SHP77 (cell line): Measurements from ENCODE around the gene MDFIC.

Experiments
- DNase-seq, 2 experiments: peaks; one replicate each; lab custom pipeline; 2025; lab: John Stamatoyannopoulos, UW

Gene MDFIC

DNA sequence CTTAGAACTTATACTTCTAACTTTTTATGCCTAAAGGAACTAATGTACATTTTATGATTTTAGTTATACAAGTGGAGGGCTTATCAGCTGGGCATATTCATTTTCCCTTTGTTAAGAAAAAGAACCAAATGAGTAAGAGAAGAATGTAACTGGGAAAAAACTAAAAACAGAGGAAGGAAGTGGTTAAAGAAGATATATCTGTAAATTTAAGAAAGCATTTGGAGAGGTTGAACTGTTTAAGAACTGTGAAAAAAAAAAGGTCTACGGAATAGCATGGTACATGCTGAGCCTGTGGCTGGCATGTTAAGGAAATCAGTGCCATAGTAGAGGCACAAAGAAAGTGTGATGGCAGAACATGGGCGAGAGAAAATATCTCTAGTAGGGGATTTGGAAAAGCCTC lies 6.2 kb downstream of the MDFIC start:
- DNase-seq, result no peak

DNA sequence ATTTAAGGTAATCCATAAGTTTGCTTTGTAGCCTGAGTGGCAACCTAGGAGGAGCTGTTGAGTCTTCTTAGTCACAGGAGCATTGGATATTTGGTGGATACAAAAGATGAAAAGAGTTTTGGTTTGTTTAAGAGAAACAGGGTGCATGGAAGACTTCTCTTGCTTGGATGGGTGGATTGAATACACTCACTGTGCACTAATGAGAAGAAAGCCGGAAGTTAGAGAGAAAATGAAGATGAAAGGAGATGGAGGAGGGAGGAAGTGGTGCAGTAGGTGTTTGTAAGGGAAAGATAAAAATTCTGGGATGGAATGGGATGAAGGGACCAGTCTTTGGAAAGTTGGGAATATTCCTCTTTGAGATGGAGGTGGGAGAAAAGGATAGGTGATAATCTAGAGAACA lies 7.7 kb downstream of the MDFIC start:
- DNase-seq, result no peak

DNA sequence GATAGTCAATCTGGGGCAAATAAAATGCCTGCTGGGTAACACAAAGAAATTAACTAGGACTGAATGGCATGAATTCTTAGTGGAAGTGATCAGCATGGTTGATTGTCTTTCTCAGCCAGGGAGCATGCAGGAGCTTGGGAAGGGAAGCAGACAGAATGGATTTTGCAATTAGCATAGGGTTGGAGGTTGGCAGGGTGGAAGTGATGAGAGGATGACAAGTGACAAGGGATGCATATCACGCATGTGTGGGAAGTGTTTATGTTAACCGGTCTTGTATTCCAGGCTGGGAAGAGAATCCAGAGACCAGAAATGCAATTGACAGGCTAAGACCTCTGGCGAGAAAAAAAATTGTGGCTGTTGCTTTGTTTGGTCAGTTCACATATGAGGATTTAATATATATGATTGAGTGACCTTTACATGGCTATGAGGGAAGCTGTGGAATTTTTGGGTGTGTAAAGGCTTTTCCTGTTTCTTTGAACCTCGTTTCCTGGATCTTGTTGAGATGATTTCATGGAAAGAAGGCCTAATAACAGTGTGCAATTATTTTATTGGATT lies 8.3 kb downstream of the MDFIC start:
- DNase-seq, result no peak

DNA sequence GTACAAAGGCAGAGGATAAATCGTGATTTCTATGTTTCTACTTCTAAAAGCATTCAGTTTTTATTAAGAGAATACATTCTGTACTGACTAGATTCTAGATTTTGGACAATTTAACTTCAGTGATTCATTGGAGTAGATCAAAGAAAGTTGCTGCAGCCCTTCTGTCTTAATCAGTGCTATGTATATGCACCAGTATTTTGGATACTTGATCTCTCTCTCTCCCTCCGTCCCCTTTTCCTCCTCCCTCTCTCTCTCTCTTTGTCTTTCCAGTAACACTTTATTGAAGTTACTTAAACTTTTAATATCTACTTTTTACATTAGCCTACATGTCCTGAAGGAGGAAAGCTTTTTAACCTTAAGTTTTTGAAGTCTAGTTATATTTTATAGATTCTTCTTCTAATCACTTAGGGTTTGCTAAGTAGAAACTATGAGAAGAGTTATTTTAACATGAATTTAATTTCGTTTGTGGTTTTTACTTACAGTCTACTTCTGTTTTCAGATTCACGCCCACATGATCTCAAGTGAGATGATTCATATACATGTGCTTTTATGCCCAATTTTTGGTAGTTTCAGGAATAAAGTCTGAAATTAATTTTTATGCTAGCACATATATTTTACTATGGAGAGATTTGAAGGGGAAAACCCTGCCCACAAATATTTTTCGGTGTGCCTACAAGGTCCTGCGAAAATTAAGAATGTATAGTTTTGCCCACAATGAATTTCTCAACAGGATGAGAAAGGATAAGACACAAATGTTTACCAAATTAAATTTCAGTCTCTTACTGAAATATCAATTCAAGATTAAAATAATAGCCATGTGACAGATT lies 9.1 kb downstream of the MDFIC start:
- no peak for DNase-seq

DNA sequence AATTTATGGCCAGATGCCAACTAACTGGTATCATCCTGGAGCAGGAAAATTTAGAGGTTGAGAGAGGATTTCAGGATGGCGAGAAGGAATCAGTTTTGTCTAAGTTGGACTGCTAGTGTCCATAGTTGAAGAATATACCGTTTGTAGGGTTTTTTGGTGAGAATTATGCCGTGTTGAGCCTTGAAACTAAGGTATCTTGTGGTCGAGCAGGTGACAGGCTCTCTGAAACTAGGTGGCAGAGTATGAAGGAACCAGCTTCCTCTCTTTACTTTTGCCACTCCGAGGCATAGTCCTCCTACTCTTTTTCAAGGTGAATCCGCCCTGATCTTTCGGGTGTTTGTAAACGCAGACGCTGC lies 9.7 kb downstream of the MDFIC start:
- DNase-seq, result no peak

DNA sequence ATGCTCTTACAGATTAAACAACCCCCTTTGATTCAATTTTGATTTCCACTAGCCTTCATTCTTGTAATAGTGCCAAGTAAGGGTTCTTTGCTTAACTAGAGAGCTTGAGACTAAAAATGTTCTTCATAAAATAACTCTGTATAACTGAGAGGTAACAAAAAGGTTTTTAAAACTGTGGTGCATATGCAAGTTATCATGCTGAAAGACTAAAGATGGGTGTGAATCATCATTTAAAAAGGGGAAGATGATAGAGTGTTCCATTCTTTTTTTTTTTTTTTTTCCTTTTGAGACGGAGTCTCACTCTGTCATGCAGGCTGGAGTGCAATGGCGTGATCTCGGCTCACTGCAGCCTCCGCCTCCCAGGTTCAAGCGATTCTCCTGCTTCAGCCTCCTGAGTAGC lies 11.1 kb downstream of the MDFIC start:
- DNase-seq, result no peak

DNA sequence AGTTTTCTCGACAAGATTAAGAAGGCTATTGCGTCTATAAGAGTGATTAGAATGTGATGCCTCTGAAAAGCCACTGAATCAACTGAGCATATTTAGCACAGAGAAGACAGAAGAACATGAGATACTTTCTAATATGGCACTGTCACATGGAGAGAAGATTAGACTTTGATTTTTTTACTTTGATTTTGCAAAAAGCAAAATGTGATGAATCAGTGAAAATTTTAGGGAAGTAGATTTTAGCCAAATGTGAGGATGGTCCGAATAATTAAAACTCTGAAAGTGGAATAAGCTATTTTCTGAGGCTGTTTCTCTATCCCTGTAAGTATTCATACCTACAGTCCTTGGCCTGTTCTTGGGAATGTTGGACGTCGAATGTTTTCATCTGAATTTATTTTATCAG lies 11.8 kb downstream of the MDFIC start:
- DNase-seq, result no peak

DNA sequence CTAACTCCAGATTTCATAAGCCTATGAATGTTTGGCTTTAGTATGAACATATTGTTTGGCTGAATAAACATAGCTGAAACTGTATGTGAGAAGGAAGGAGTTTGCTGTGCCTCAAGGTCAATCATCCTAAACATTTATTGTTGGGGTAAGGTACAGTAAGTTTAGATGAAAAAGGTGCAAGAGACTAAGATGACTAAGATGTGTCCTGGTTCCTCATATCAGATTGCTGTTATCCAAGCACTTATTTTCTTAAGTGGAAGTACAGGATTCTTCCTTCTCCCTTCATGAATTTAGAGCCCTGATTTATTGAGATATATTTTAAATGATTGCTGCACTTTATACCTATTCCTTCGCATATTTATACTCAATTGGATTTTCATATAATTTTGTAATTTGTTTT lies 12.2 kb downstream of the MDFIC start:
- no peak for DNase-seq

DNA sequence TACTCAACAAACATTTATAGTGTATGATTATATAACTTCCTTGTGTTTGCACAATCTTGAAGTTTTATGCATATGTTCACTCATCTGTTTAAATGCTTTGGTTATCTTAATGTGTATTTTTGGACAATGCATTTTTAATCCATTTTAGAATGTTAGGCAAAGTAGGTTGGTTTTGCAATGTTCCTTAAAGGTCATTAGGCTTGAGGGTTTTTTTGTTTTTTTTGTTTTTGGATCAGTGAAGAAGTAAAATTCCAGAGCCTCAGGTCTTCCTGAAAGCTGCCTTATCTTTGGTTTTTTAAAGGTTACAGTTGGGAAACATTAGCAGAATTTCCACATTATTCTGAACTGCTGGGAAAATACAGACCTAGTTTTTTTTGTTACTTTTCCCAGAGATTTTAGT lies 12.8 kb downstream of the MDFIC start:
- no peak for DNase-seq

DNA sequence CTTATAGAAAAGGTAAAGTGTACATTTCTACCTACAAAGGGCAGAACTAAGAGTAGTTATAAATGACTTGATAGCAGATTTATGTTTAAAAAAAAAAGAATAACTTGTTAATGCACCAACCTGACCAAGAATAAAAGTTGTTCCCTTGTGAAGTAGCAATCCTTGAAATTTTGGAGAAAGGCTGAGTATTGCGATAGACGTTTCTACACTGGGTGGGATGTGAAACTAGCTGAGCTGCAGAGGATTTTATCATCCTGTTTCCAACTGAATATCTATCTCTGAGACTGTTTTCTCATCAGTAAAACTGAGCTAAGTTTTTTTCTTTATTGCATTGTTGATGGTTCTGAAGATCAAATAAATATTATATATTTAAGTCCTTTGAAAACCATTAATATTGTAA lies 14.6 kb downstream of the MDFIC start:
- DNase-seq, result no peak

DNA sequence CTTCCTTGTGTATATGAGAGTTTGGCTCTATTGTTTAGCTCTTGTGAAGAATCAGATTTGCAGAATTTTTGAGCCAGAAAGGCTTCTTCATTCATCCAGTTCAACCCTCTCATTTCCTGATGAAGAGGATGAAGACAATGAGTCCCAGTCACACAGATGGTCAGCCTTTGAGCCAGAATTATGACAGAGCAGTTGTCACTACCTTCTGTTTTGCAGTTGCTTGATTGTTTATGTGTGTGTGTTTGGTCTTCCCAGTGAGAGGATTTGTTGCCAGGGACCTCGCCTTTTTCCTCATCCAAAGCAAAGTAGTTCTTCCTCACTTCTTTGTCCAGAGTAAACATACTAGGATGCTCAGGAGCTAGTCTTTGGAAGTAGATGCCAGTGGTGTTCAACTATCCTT lies 15.6 kb downstream of the MDFIC start:
- no peak for DNase-seq

DNA sequence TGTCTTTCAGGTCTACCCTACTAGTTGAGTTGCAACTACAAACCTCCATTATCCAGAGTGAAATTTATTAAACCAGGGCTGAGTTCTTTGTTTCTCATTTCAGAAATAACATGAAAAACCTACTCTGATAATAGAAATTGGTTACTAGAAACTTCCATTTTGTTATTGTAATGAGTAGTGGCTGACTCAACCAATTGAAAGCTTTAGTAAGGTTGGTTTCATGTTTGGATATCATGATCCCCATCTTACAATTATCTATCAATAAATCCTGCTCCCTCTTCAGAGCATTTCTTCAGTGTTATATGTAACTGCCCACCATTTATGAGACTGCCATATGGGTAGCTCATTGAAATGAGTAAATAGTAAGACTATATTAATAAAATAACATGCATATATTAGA lies 16.9 kb downstream of the MDFIC start:
- DNase-seq, result no peak

DNA sequence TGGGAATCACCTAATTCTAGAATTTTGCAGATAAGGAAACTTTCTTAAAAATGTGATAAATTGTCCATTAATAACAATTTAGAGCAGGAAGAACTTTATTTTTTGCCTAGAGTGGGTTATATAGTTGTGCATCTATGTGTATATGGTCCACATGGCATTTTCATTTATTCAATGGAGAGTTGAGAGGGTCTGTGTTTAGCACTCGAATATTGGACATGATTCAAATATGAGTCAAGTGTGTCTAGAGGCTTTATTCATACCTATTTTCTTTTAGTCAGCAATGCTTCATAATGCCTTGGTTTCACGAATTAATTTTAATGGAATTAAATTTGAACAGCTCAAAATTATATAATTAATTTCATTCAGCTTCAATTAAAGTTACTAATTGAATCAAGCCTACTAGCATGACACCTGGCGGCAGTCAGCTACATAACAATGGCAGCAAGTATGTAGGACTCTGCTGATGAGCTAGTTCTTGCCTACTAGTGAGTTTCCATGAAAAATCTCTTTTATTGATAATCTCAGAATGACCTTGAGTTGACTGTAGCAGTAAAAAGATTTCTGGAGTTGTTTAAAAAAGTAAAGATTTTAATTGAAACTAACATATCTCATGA lies 17.7 kb downstream of the MDFIC start:
- no peak for DNase-seq

DNA sequence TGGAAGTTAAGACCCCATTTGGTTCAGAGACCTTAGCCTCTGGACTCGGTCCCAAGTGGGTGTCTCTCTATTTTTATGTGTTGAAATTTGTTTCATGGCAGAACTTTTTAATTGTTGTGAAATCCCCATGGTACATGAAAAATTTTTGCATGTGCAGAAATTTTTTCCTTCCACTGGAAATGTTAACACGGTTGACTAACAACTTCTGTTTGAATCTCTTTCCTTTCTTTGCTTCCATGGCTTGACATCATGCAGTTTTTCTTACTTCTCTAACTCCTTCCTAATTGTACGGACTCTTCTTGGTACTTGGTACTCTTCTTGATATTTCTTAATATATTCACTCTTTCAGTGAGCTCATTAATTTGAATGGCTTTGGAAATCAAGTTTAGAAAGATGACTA lies 18.3 kb downstream of the MDFIC start:
- DNase-seq, result no peak

DNA sequence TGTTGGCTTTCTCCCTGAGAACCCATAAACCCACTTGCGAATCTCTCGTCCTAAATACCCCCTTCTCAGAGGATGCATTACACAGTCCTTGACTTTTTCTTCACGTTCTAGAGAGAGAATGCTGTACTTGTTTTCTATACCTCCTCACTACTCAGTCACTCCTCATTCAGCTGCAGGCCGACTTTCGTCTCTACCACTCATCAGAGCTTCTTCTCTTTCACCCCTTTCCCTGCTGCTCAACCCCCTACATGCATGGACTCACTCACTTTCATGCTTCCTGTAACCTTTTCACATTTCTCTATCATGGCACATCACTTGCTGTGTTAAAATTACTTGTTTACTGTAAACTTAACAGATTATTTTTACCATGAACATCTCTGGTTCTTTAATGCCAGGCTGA lies 19.8 kb downstream of the MDFIC start:
- DNase-seq, result no peak

DNA sequence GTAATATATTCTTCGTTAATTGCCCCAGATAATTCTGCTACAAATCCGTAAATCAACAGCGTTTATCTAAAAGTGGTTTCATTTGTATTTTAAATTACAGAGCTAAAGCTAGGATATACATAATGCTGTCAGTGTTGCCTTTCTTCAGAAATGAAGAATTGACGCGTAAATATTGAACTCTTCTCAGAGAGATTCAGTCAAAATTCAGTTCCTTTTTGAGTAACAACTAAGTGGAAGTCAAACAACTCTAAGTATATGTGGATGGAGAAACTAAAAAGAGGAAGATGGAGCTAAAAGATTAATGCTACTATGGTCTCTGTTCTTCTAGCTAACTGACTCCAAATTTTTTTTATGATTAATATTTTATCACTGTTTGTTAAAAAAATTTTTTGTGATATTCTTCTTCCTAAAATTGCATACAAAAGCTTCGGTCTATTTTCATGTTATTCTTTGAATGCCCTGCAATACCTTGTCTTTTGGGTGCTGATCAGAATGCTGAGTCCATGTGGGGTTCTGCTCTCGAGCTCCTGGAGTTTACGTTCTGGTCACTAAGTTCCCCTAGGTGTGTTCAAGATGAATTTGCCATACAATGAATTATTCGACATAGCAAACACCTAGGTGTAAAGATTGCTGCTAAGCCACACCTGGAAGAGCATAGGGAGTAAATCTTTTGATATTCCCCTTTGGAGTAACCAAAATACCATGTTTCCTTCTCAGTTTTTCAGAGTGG lies 20.7 kb downstream of the MDFIC start:
- no peak for DNase-seq

DNA sequence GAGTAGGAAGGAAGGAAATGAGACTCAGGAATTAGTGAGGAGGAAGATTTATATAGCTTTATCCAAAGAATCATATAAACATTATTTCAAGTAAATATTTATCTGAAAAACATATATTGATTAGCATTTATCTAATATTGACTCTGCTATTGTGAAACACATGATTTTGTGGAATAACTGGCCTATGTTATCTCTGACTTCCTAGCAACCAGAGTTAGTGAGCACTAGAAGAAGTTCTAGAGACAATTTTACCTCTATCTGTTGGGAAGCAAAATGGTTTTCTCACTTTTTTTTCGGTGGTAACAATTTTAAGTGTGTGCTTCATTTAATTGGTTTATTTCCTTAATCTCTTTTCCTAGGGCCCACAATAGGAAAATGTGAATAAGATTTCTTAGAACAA lies 21.6 kb downstream of the MDFIC start:
- DNase-seq, result no peak

DNA sequence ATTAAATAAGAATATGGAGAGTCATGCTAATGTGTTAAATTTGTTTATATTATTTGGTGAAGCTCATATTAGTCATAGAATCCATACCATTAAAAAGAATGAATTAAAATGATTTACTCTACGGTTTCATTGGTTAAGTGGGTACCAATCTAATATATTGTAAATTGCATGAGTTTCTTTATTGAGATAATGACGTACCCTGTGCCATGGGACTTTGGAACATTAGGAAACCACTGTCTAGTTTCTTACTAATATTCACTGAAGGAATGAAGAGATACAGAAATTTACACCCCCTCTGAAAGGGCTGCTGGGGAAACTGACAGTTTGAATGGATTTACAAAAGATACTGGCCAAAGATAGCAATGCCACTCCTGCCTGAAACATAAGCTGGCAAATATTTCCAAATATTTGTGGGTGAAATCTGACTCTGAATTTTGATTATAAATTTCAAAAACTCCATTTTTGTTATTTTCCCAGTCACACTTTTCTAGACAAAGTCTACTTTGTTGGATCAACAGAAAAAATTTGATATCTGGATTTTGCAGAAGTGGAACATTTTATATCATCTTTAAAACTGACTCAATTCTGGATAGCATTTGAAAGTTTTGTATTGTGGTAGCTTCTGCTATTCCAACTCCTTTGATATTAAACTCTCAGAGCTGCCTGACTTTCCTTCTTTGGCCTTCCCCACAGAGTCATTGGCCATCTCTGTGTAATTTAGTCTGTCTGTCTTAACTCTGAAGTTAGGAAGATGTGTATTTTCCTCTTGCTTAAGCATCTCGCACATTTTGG lies 22.3 kb downstream of the MDFIC start:
- DNase-seq, result no peak

DNA sequence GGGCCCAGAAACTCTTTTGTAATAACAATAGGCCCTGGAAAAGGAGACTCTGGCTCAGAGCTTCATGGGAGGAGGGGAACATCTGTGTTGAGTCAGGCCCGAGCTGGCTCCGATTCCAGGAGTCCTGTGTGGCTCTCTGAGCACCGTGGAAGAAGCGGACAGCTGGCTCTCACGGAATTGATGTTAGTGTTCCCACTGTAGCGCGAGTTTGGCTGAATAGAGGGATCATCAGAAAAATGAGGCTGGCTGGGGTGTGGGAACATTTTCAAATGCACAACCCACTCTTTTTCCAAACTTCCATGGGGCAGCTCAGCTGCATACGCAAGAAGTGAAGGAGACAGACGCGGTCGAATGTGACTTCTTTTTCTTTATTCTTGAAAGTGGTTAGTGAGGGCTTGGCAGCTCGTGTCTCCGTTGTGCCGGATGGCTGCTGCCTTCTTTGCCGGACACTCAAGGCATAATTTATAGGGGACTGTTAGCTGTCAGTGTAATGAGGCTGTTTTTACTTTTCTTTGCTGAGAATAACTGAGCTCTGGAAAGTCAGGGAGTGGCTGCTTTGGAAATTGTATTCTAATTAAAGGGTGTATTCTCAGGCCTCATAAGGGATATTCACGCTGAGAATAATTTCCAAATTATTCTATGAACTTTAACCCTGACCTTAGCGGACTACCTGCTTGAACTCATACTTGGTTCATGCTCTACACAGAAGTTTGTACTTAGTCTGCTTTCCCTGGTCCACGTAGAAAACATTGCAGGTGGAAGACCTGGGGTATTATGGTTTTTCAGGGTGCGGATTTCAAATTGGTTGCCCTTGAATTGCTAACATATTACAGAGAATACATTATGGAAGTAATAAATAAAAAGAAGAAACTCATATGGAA lies 23.1 kb downstream of the MDFIC start:
- DNase-seq, result no peak

DNA sequence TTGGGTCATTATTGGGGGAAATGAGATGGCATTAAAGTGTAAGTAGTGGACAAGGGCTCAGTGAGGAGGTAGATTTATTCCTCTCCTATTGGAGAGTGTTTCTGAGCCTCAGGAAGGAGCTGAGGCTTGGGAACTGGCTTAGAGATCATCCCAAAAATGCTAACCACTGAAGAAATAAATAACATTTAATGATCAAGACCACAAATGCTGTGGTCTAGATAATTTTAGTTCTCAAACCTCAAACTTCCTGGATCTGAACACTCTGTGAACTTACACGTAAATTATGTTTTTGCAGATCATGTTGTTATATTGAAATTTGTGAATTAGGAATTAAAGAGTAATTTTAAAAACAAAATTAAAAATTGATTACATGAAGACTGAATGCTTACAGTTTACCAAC lies 27.3 kb downstream of the MDFIC start:
- DNase-seq, result no peak

DNA sequence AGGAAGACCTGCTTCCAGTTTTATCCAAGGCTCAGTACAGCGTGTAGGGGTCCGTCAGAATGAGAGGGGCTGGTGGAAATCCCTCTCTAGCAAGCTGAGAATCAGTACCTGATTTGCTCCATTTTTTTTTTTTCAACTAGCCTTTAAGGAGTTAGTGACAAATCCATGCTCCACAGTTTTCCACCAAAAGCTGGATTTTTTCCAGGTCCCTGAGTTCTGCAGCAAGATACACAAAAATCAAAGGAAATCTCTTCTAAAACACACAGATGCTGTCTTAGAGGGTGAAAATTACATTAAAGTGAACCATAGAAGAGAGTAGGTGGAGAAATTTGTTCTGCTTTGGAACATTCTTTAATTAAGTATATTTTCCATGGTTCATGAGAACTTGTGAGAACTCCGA lies 30.4 kb downstream of the MDFIC start:
- DNase-seq, result no peak
